Coronary artery (tissue), 2 donors: ENCODE measurements around the gene SLC25A38.
"Not testable (repeated sequence)": the region's sequence is repeated elsewhere in the genome, so short reads cannot be mapped to it uniquely, and the experiment has no call there.

Experiments used
- DNase-seq: peaks from one replicate; pipeline ENCODE4 v3.0.0-alpha.2; 2017; ENCODE audit warnings: low spot score
- H3K27ac ChIP-seq, 2 donors: fragments of 200-600 bp; sonication (generic); one replicate each; pipeline ENCODE4 v1.5.1; 2016 to 2019
- H3K4me3 ChIP-seq: fragments of 200-600 bp; sonication (generic); 2 replicates; pipeline ENCODE4 v1.5.1; 2016; ENCODE audit warnings: mild to moderate bottlenecking, moderate library complexity
- TF ChIP-seq, protein P1 (sequence below): fragments of 200-600 bp; sonication (generic); IDR thresholded peaks from one replicate; pipeline ENCODE4 v1.5.1; 2019; ENCODE audit warnings: antibody characterized with exemption

SLC25A38 gene

DNA sequence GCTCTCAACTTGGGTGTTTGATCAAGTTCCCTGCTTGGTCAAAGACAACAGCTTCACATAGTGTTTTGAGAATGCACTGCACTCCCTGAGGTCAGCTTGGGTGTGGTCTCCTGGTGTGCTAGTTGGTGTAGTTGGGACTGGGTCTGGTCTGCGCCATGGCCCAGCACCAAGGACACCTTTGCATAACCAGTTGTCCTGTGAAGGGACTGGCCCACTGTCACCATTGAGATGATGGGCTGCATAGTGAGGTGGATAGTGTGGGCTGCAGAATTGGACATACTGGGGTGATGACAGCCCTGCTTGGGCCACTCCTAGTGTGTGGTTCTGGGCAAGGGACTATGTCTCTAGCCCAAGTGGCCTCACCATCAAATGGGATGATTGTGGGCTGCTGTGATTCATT, 32.8 kb downstream of the SLC25A38 start:
- no peak overlapping the region for H3K27ac ChIP-seq
- TF ChIP-seq, protein P1, sequence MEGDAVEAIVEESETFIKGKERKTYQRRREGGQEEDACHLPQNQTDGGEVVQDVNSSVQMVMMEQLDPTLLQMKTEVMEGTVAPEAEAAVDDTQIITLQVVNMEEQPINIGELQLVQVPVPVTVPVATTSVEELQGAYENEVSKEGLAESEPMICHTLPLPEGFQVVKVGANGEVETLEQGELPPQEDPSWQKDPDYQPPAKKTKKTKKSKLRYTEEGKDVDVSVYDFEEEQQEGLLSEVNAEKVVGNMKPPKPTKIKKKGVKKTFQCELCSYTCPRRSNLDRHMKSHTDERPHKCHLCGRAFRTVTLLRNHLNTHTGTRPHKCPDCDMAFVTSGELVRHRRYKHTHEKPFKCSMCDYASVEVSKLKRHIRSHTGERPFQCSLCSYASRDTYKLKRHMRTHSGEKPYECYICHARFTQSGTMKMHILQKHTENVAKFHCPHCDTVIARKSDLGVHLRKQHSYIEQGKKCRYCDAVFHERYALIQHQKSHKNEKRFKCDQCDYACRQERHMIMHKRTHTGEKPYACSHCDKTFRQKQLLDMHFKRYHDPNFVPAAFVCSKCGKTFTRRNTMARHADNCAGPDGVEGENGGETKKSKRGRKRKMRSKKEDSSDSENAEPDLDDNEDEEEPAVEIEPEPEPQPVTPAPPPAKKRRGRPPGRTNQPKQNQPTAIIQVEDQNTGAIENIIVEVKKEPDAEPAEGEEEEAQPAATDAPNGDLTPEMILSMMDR: no peak
- no peak overlapping the region for H3K4me3 ChIP-seq
- no peak for DNase-seq

DNA sequence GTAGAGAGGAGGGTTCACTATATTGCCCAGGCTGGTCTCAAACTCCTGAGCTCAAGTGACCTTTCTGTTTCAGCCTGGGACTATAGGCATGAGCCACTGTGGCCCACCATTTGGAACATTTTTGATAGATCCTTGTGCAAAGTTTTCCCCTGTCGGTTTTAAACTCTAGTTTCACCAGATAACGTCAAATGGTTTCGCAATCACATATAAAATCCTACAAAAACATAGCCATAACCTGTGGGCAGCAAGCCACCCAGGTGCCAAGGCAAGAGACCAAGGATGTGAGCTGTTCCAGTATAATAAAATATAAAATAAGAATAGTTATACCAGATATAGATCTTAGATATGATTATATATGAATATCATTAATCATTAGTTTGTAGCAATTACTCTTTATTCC, 33.8 kb downstream of the SLC25A38 start:
- H3K27ac ChIP-seq, DNase-seq: not testable (repeated sequence)

DNA sequence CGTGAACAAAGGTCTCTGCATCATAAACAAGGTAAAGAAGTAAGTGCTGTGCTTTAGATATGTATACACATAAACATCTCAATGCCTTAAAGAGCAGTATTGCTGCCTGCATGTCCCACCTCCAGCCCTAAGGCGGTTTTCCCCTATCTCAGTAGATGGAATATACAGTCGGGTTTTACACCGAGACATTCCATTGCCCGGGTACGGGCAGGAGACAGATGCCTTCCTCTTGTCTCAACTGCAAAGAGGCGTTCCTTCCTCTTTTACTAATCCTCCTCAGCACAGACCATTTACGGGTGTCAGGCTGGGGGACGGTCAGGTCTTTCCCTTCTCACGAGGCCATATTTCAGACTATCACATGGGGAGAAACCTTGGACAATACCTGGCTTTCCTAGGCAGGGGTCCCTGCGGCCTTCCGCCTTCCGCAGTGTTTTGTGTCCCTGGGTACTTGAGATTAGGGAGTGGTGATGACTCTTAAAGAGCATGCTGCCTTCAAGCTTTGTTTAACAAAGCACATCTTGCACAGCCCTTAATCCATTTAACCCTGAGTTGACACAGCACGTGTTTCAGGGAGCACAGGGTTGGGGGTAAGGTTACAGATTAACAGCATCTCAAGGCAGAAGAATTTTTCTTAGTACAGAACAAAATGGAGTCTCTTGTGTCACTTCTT, 35.5 kb downstream of the SLC25A38 start:
- H3K27ac ChIP-seq, H3K4me3 ChIP-seq, DNase-seq: not testable (repeated sequence)

More for the DNA sequence above, 33.8 kb downstream of the SLC25A38 start:
- H3K4me3 ChIP-seq: not testable (repeated sequence)

DNA sequence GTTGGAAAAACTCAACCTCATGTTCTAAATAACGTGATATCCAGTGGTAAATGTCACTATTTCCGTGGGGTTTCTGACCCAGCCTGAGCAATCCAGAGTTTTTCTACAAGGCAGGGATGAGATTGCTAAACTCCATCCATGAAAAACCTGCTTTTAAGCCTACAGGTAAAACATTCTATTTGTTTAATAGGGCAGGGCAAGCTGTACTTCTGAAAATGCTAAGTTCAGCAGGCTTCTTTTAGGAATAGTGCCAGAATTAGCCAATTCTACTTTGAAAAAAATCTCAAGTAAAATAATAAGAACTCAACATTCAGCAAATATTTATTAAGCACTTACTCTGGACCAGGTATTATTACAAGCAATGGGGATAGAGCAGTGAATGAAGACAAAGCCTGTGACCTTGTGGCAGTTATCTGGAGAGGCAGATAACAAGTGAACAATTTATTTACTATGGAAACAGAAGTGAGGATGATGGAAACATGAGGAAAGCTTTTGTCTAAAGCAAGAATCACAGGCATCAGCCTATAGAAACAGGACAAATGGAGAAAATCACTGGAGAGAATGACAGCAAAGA, 36.7 kb downstream of the SLC25A38 start:
- no peak for DNase-seq
- H3K27ac ChIP-seq: no peak overlapping the region
- no peak overlapping the region for H3K4me3 ChIP-seq
- TF ChIP-seq, protein P1: no peak

DNA sequence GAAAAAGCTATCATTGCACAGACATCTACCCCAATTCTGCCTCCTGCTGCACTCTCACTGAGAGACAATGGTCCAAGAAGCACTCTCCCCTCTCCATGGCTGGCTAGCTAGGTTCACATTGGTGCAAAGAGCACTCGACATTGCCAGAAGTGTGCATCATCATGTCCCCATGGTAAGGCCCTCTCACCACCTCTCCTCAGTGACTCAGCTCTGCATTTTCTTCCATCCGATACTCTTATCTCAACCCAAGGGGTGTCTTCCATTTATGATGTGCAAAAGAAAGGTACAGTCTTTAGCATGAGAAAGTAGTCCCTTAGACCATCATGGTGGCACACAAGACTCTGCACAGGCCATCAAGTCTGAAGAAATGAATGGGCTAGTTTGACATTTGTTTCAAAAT, 37.4 kb downstream of the SLC25A38 start:
- no peak for DNase-seq
- Histone ChIP-seq H3K27ac (no peak overlapping the region), H3K4me3 (no peak overlapping the region)
- TF ChIP-seq, protein P1: no peak

DNA sequence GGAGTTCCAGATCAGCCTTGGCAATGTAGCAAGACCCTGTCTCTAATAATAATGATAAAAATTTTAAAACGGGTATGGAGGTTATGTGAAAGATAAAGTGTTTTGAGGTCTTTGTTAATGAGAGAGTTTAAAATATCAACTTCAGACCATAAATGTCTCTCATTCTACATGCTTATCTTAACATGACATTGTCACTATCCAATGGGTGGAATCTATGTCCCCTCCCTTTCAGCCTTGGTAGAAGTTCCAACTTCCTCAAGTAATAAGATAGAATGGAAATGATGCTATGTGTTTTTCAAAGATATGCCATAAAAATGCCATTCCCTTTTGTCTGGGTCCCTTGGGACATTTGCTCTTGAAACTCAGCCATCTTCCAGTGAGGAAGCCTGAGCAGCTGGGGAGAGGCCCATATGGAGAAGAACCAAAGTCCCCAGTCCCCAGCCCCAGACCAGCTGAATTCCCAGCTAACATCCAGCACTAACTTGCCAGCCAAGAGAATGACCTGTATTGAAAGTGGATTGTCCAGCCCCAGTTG, 40.3 kb downstream of the SLC25A38 start:
- no peak overlapping the region for H3K27ac ChIP-seq
- TF ChIP-seq, protein P1: no peak

DNA sequence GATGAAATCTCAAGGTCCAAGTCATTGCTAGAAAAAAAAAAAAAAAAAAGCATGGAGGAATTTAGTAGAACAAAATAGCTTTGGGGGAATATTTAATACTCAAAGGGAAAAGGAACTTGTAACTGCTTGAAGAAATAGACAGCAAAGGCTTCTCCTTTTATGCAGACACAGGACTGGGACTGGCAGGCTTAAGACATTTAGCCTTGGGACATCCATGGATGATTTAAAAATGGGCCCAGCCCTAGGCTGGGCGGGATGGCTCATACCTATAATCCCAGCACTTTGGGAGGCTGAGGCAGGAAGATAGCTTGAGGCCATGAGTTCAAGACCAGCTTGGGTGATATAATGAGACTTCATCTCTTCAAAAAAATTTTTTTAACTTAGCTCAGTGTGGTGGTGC, 43.1 kb downstream of the SLC25A38 start:
- TF ChIP-seq, protein P1: no peak

More for the DNA sequence above, 40.3 kb downstream of the SLC25A38 start:
- no peak overlapping the region for H3K4me3 ChIP-seq
- DNase-seq: no peak

DNA sequence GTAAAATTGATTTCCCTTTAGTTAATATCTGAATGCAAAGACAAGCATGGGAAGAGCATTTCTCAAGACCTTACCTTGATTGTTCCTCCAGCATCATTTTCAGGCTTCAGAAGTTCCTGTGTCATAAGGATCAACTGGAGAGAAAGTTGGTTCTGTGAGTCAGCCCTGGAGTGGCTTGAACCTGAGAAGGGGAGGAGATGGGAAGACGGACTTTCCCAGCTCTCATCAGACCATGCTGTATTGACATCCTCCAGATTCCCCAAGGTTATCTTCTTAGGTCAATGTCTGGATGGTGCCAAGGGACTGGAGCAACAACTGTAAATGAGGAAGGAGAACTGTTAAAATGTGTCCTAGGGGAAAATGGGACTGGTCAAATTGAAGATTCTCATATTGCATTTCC, 44.3 kb downstream of the SLC25A38 start:
- Histone ChIP-seq H3K27ac (no peak overlapping the region), H3K4me3 (no peak overlapping the region)
- DNase-seq: no peak
- TF ChIP-seq, protein P1: no peak

More for the DNA sequence above, 43.1 kb downstream of the SLC25A38 start:
- Histone ChIP-seq H3K4me3 (no peak overlapping the region), H3K27ac (no peak overlapping the region)
- DNase-seq: no peak
